LNCAP (cell line): ENCODE results near the gene DMKN.

Source experiments
- CTCF ChIP-seq: fragments of 450-650 bp; IDR thresholded peaks from 2 replicates; pipeline ENCODE4 v1.5.1; 2017; ENCODE audit warnings: mild to moderate bottlenecking

The DMKN gene

GRCh38 chr19:35558400-35559280 lies 45.2 kb upstream of the DMKN start:
- no peak for TF ChIP-seq CTCF

GRCh38 chr19:35557539-35558399 lies 44.3 kb upstream of the DMKN start:
- TF ChIP-seq CTCF = no peak

- no peak for TF ChIP-seq CTCF
Measured at GRCh38 chr19:35556846-35557538, 43.5 kb upstream of the DMKN start.

- TF ChIP-seq CTCF = no peak
Measured at GRCh38 chr19:35556025-35556590, 42.7 kb upstream of the DMKN start.

GRCh38 chr19:35555301-35556005 lies 42.0 kb upstream of the DMKN start:
- TF ChIP-seq CTCF = peak; percentile 20; the same call in 1 of the 2 replicates

- no peak for TF ChIP-seq CTCF
Measured at GRCh38 chr19:35554076-35554475, 40.6 kb upstream of the DMKN start.
